GM21737 (cell line): ENCODE measurements around the gene F11.
"Not testable (repeated sequence)": the region's sequence is repeated elsewhere in the genome, so short reads cannot be mapped to it uniquely, and the experiment has no call there.

Source experiments
- ATAC-seq: cut with Tn5 transposase; IDR thresholded peaks from one replicate; pipeline ENCODE4 v1.9.1; 2021; ENCODE audit warnings: mild to moderate bottlenecking, moderate library complexity; ENCODE audit not compliant: unreplicated experiment

F11 gene

GRCh38 chr4:186265683-186266652, at the start of gene F11:
TSS of gene F11 (plus strand) at chr4:186266189. CDS start at chr4:186267137, 948 bp downstream.
- no peak for ATAC-seq

DNA sequence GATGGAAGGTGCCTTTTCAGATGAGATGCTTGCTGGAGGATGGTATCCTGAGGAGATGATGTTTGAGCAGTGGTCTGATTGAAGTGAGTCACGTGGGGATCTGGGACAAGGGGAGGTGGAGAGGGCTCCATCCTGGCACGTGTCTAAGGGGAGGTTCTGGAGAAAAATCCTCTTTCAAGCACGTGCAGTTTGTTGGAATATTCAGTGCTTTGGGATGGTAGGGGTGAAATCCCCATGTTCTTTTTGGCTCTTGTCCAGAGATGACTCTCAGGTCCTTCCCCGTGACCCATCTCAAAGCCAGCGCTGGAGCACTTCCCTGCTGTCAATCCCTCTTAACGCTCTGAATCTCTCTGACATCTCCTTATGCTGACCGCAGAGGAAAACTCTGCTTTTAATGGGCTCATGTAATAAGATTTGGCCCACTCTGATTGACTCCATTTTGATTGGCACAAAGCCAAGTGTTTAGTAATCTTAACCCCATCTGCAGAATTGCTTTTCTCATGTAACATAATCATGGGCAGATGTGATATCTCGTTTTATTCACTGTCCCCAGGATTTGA, 49.4 kb upstream of the F11 start:
- ATAC-seq: no peak

- no peak for ATAC-seq
These were observed 48.2 kb upstream of the F11 start for GRCh38 chr4:186217733-186218293.

DNA sequence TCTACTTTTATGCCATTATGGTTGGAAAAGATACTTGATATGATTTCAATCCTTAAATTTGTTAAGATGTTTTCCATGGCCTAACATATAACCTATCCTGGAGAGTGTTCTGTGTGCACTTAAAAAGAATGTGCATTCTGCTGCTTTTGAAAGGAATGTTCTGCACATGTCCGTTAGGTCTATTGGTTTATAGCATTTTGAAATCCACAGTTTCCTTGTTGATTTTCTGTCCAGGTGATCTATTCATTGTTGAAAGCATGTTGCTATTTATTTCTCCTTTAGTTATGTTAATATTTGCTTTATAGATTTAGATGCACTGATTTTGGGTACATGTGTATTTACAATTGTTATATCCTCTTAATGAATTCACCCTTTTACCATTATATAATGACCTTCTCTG, 44.4 kb upstream of the F11 start:
- no peak for ATAC-seq

- ATAC-seq: no peak
These were observed 40.1 kb upstream of the F11 start for GRCh38 chr4:186225848-186226247.

- no peak for ATAC-seq
These were observed 39.3 kb upstream of the F11 start for GRCh38 chr4:186226521-186227189.

GRCh38 chr4:186227221-186227620, 38.8 kb upstream of the F11 start, which contains the start of gene KLKB1:
TSS of gene KLKB1 (plus strand) at chr4:186227507. CDS start at chr4:186228196, 689 bp downstream.
- ATAC-seq: no peak

GRCh38 chr4:186227744-186228513, 38.1 kb upstream of the F11 start:
- ATAC-seq: no peak

GRCh38 chr4:186228514-186228894, 37.5 kb upstream of the F11 start:
- no peak for ATAC-seq

- ATAC-seq: no peak
These were observed 31.6 kb upstream of the F11 start for GRCh38 chr4:186234367-186234766.

- no peak for ATAC-seq
These were observed 29.9 kb upstream of the F11 start for GRCh38 chr4:186236126-186236525.

DNA sequence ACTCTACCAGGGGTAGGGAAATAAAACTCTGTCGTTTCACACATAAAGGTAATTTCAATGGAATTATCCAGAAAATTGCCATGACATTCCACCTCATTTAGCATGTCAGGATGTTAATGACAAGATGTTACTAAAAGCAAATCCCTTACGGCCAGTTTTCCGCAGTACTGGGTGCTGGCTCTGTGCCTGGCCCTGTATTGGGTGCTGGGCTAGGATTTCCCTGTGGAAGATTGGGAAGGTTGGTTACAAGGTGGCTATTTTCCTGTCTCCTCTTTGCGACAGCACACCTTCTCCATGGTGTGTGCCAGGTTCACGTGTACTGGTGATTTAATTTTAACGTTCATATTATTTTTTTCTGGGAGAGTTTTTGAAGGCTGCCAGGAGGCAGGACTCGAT, 25.5 kb upstream of the F11 start:
- ATAC-seq: no peak

DNA sequence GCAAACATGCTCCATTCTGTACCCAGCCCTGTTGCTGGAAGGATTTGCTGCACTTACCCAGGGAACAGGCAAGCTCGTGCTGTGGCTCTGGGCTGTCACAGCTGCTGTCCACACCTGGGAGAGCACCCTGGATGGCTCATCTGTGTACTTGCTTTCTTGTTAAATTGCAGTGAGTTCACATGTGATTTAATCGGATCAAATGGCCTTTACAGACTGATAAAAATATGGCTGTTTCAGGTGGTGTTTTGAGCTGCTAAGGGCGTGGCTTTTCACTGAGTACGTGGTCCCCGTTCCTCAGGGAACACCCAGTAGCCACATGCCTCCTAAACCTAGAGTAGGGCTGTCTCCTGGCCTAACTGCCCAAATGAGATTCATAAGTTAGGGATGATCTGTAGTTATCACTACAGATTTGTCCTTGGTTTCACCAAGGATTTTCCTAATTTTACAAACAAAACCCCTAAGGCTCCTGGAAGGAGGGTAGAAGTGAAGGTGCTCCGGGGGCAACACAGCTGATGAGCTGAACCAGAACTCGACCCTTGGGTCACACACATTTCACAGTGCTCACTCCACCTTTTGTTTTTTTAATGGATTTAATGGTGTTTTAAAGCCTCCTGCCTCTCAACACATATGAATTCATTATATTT, 25.0 kb upstream of the F11 start:
- ATAC-seq: no peak

DNA sequence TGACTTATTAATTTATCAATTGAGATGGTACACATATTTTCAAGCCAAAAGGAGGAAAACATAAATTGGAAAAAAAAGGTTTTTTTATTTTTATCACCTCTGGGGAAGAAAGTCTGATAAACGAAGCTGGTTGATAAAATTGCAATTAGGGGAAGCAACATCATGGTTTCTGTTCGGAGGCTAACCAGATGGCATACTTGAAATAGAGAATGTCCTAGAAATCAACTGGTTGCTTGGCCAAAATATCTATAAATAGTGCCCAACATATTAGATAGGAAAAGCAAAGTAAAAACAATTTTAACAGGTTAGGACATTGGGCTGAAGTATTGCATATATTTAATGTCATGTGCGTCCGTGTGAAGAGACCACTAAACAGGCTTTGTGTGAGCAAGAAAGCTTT, 24.4 kb upstream of the F11 start:
- no peak for ATAC-seq

- ATAC-seq: not testable (repeated sequence)
These were observed 24.0 kb upstream of the F11 start for GRCh38 chr4:186242031-186242430.

DNA sequence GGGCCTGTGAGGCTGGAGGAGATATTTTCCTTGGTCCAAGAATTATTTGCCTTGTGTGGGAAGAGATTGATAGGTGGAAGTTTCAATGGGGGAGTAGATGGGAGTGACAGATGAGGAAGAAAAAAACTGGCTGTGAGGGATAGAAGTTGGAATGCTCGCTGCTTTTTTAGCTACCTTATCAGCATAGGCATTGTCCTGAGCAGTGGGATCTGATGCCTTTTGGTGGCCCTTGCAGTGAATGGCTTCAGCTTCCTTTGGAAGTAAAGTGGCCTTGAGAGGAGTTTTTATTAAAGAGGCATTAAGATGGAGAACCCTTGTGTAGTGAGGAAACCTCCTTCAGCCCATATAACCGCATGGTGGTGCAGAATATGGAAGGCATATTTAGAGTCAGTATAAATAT, 22.7 kb upstream of the F11 start:
- ATAC-seq: no peak

DNA sequence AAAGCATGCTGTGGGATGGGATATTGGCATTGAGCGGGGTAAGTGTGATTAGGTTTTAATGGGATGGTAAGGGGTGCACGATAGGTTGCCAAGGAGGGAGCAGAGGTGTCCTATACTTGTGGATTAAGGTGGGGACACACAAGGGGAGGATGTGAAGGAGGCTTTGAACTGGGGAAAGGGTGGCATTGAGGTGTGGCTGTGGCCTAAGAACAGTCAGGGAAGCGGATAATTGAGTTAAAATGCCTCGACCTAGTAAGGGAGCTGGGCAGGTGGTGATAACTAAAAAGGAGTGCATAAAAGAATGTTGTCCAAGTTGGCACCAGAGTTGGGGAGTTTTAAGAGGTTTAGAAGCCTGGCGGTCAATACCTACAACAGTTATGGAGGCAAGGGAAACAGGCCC, 21.2 kb upstream of the F11 start:
- ATAC-seq: no peak

GRCh38 chr4:186247062-186247752, 18.8 kb upstream of the F11 start:
- ATAC-seq: not testable (repeated sequence)

GRCh38 chr4:186248643-186249042, 17.3 kb upstream of the F11 start:
- ATAC-seq: no peak
